ENCODE measurements around the gene INSR.

GRCh38 chr19:7262470-7262869 lies 31.7 kb downstream of the INSR start:
- no peak for TF ChIP-seq POLR2A (IDR thresholded peaks at IDR 0.05; ENCODE audit: low read depth, low read length)
- no peak for TF ChIP-seq CTCF (IDR thresholded peaks at IDR 0.05; ENCODE audit: extremely low read depth in 1 of 2, insufficient read depth in 1 of 2, low read depth in 1 of 2, low read length in 2 of 2)
- TF ChIP-seq POLR2AphosphoS5 (IDR thresholded peaks at IDR 0.05; ENCODE audit: insufficient read depth, low read depth, low read length): no peak
- TF ChIP-seq EZH2 (IDR thresholded peaks at IDR 0.05; ENCODE audit: borderline replicate concordance, low read depth, low read length, severe bottlenecking): no peak
- TF ChIP-seq FOS (IDR thresholded peaks at IDR 0.05; ENCODE audit: borderline replicate concordance, insufficient read depth, low read length): no peak
- no peak for TF ChIP-seq MYC (IDR thresholded peaks at IDR 0.05; ENCODE audit: low read depth, low read length)

Data from endothelial cell of umbilical vein (primary cell).